ENCODE results near the gene STARD4.

DNA sequence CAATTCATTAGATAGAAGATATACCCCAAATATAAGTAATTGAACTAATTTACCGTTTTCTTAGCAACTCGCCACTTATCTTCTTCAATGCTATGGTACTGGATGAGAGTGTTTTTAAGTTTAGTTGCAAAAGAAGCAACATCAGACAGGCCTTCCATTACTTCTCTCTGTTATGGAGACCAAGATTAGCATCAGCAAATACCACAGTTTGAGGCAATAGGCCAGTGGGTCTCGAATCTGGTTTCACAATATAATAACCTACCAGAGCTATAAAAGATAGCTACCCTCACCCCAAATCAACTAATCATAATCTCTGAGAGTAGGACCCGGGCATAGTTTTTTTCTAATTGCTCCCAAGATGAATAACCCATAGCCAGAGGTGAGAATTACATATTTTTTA is 5.1 kb downstream of the STARD4 start:
- TF ChIP-seq, protein P1, sequence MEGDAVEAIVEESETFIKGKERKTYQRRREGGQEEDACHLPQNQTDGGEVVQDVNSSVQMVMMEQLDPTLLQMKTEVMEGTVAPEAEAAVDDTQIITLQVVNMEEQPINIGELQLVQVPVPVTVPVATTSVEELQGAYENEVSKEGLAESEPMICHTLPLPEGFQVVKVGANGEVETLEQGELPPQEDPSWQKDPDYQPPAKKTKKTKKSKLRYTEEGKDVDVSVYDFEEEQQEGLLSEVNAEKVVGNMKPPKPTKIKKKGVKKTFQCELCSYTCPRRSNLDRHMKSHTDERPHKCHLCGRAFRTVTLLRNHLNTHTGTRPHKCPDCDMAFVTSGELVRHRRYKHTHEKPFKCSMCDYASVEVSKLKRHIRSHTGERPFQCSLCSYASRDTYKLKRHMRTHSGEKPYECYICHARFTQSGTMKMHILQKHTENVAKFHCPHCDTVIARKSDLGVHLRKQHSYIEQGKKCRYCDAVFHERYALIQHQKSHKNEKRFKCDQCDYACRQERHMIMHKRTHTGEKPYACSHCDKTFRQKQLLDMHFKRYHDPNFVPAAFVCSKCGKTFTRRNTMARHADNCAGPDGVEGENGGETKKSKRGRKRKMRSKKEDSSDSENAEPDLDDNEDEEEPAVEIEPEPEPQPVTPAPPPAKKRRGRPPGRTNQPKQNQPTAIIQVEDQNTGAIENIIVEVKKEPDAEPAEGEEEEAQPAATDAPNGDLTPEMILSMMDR (IDR thresholded peaks at IDR 0.05), result no peak
- no peak for TF ChIP-seq POLR2A (IDR thresholded peaks at IDR 0.05)

Measured in adrenal gland (tissue), 5 donors.